Thyroid gland (tissue), 4 donors: ENCODE results near the gene NCAPG.

Experiments
- POLR2A ChIP-seq, 2 donors: fragments of 450-650 bp; IDR thresholded peaks; one replicate each; pipeline ENCODE4 v1.6.1; 2017; ENCODE audit warnings: antibody characterized with exemption in 2 of 2, mild to moderate bottlenecking in 2 of 2, moderate library complexity in 1 of 2
- TF ChIP-seq, protein P1 (sequence below), 6 experiments: fragments of 200-600 bp in 3 of 6; fragments of 450-650 bp in 3 of 6; sonication (generic) in 3 of 6; IDR thresholded peaks; one replicate each; pipeline ENCODE4 v1.5.1; 2016 to 2019; ENCODE audit warnings: antibody characterized with exemption in 6 of 6, mild to moderate bottlenecking in 2 of 6, inconsistent platforms in 1 of 6, moderate library complexity in 1 of 6

DNA sequence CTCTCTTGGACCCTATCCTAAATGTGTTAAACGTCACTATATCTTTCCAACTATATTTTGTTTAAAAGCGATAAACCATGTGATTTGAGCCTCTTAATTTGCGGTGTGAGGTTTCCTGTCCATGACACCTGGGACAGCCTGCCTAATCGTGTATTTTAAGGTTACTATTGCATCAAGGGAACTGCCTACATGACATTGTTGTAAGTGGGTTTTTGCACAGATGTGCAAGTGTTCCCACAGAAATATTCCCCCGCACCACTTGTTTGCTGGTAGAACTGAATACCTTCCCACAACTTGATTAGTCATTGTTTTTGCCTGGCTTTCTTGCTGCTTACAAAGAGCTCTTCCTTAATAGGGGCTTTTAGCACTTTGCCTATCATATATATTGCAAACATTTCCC is 24.2 kb upstream of the NCAPG start:
- no peak for TF ChIP-seq POLR2A (IDR thresholded peaks at IDR 0.05)
- TF ChIP-seq, protein P1, sequence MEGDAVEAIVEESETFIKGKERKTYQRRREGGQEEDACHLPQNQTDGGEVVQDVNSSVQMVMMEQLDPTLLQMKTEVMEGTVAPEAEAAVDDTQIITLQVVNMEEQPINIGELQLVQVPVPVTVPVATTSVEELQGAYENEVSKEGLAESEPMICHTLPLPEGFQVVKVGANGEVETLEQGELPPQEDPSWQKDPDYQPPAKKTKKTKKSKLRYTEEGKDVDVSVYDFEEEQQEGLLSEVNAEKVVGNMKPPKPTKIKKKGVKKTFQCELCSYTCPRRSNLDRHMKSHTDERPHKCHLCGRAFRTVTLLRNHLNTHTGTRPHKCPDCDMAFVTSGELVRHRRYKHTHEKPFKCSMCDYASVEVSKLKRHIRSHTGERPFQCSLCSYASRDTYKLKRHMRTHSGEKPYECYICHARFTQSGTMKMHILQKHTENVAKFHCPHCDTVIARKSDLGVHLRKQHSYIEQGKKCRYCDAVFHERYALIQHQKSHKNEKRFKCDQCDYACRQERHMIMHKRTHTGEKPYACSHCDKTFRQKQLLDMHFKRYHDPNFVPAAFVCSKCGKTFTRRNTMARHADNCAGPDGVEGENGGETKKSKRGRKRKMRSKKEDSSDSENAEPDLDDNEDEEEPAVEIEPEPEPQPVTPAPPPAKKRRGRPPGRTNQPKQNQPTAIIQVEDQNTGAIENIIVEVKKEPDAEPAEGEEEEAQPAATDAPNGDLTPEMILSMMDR (IDR thresholded peaks at IDR 0.05), result no peak
